Karpas-422 (cell line): ENCODE data around the gene ZNF768. TPM values are rescaled to one million over a fixed set of nuclear protein-coding genes. Genes with fewer than 3 reads are reported as not detected.
A peak's percentile ranks its signal among the peaks of the same experiment; 100 is the strongest.
"Not testable (repeated sequence)": the region's sequence is repeated elsewhere in the genome, so short reads cannot be mapped to it uniquely, and the experiment has no call there.

Experiments used
- DNase-seq: peaks from one replicate; pipeline ENCODE4 v3.0.0-alpha.2; 2015
- H2AFZ ChIP-seq: fragments of 200-600 bp; sonication (generic); 2 replicates; pipeline ENCODE4 v1.6.1; 2014; ENCODE audit warnings: antibody characterized with exemption, low read length, mixed read lengths
- H3K27ac ChIP-seq: fragments of 200-600 bp; sonication (generic); 2 replicates; pipeline ENCODE4 v1.5.1; 2014; ENCODE audit warnings: mild to moderate bottlenecking, low read length, moderate library complexity
- H3K27me3 ChIP-seq: fragments of 200-600 bp; sonication (generic); 2 replicates; pipeline ENCODE4 v1.6.1; 2014; ENCODE audit warnings: low read length, mixed read lengths
- H3K36me3 ChIP-seq: fragments of 200-600 bp; sonication (generic); 2 replicates; pipeline ENCODE4 v1.6.1; 2014; ENCODE audit warnings: low read length, mixed read lengths; ENCODE audit not compliant: insufficient read depth
- H3K4me1 ChIP-seq: fragments of 200-600 bp; sonication (generic); 2 replicates; pipeline ENCODE4 v1.6.1; 2014; ENCODE audit warnings: mild to moderate bottlenecking, low read length, mixed read lengths
- H3K4me2 ChIP-seq: fragments of 200-600 bp; sonication (generic); 2 replicates; pipeline ENCODE4 v1.6.1; 2014; ENCODE audit warnings: low read length, low read depth, mild to moderate bottlenecking; ENCODE audit not compliant: poor library complexity, severe bottlenecking
- H3K4me3 ChIP-seq: fragments of 200-600 bp; sonication (generic); 2 replicates; pipeline ENCODE4 v1.5.1; 2014; ENCODE audit warnings: mild to moderate bottlenecking, antibody characterized with exemption, low read length, mixed read lengths
- H3K79me2 ChIP-seq: fragments of 200-600 bp; sonication (generic); 2 replicates; pipeline ENCODE4 v1.6.1; 2014; ENCODE audit warnings: mild to moderate bottlenecking, low read length, mixed read lengths
- H3K9ac ChIP-seq: fragments of 200-600 bp; sonication (generic); 2 replicates; pipeline ENCODE4 v1.6.0; 2014; ENCODE audit warnings: low read length
- H3K9me2 ChIP-seq: fragments of 200-600 bp; sonication (generic), shearing (Covaris generic); replicated peaks from 2 replicates; pipeline ENCODE4 v1.6.0; 2014; ENCODE audit warnings: mild to moderate bottlenecking, low read length, moderate library complexity; ENCODE audit not compliant: insufficient read depth
- H3K9me3 ChIP-seq: fragments of 300-700, 200-600 bp; sonication (generic); 2 replicates; pipeline ENCODE4 v1.6.1; 2014; ENCODE audit warnings: low read length, mixed read lengths
- H4K20me1 ChIP-seq: fragments of 200-600 bp; sonication (generic); 2 replicates; pipeline ENCODE4 v1.6.1; 2014; ENCODE audit warnings: mild to moderate bottlenecking, antibody characterized with exemption, low read length, low read depth; ENCODE audit not compliant: insufficient read depth
- total RNA-seq: library from RNA; depleted of rRNA; stranded (reverse); fragments of >200 nt; shearing (Covaris generic); gene quantifications from 2 replicates; pipeline ENCODE4 v1.2.3, GENCODE V29; 2014; ENCODE audit warnings: low replicate concordance

ZNF768 gene
- total RNA-seq, 1 experiment from 2014 or later = 59.4 TPM

DNA sequence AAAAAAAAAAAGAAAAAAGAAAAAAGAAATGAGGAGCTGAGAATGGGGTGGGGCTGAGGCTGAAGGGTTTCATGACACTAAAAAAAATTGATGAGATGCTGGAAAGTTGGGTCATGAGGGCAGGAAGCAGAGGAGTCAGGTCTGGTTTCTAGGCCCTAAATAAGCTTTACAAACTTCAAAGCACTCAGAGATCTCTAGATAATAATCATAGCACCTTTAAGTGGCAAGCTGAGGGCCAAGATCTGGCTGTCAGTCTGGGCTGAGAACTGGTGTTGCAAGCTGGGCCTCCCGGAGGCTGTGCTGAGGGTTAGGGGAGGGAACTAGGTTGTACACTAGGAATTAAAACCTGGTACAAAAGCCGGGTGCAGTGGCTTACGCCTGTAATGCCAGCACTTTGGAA is 25.4 kb upstream of the ZNF768 start:
- H3K9me2 ChIP-seq = no peaks in the 10 kb centered on the region
- peaks cover 5% of the 10 kb centered on the region for H3K79me2 ChIP-seq
- H3K9ac ChIP-seq = no peak overlapping the region
- H3K27me3 ChIP-seq = no peaks in the 10 kb centered on the region
- H3K9me3 ChIP-seq = no peaks in the 10 kb centered on the region
- H3K4me2 ChIP-seq = no peak overlapping the region
- H3K36me3 ChIP-seq = peaks cover 5% of the 10 kb centered on the region; the same call in 1 of the 2 replicates
- no peak overlapping the region for H3K4me3 ChIP-seq
- no peak overlapping the region for H3K27ac ChIP-seq
- H3K4me1 ChIP-seq = no peaks in the 10 kb centered on the region
- no peak overlapping the region for H2AFZ ChIP-seq
- no peak for DNase-seq
- H4K20me1 ChIP-seq = no peaks in the 10 kb centered on the region

DNA sequence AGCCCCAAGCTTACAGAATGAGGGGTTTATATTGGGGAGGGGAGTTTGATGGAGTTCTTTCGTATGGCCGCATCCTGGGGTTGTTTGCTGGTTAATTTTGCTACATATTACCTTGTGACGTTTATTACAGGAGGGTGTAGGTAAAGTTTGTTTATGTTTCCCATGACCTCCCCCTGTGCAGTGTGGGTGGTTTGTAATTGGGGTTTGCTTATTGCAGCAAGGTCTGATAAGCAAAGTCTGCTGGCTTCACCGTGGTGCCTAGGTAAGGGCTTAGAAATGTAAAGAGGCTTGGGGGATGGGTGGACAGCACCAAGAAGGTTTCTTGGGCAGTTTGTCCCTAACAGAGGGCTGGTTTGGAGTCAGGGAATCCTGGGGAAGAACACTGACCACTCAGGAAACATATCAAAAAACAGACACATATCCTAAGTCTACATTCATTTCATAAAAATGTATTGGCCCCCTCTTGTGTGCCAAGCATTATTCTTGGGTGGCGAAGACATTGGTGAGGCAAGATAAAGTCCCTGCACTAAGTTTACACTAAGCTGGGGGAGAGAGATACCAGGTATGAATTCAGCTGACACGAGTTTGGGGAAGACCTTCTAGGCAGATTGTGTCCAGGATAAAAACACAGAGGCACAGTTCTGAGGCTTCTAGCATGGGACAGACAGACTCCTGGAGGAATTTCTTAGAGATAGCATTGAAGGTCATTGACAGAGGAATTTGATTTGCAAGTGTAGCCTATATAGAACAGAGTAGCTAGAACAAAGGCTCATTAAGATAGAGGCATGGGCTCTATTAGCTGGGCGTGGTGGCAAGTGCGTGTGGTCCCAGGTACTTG is 22.3 kb upstream of the ZNF768 start:
- no peak overlapping the region for H3K27ac ChIP-seq
- no peak overlapping the region for H3K4me3 ChIP-seq
- H4K20me1 ChIP-seq = no peaks in the 10 kb centered on the region
- H3K4me1 ChIP-seq = no peaks in the 10 kb centered on the region
- H2AFZ ChIP-seq = no peak overlapping the region
- H3K4me2 ChIP-seq = no peak overlapping the region
- H3K27me3 ChIP-seq = no peaks in the 10 kb centered on the region
- H3K36me3 ChIP-seq = peaks cover 2% of the 10 kb centered on the region; the same call in 1 of the 2 replicates
- no peak overlapping the region for H3K9ac ChIP-seq
- H3K79me2 ChIP-seq = no peaks in the 10 kb centered on the region
- H3K9me2 ChIP-seq = no peaks in the 10 kb centered on the region
- DNase-seq = no peak
- H3K9me3 ChIP-seq = no peaks in the 10 kb centered on the region

DNA sequence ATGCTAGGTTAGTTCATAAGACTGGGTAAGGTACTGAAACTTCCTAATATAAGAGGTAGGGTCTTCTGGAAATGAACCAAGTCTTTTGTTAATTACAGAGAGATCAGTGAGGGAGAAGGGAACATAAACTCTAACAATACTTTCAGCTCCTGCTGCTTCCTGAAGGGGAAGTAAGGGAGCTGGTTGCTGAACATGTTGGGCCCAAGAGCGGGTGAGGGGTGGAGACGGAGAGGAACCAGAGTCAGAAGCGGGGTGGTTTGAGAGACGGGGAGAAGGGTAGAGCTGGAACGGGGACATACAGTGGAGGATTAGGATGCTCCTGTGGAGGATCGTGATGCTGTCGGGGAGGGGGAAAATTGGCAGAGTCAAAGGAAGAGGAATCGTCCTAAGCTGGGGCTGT is 19.7 kb upstream of the ZNF768 start:
- H3K9ac ChIP-seq = no peak overlapping the region
- DNase-seq = no peak
- no peaks in the 10 kb centered on the region for H3K79me2 ChIP-seq

DNA sequence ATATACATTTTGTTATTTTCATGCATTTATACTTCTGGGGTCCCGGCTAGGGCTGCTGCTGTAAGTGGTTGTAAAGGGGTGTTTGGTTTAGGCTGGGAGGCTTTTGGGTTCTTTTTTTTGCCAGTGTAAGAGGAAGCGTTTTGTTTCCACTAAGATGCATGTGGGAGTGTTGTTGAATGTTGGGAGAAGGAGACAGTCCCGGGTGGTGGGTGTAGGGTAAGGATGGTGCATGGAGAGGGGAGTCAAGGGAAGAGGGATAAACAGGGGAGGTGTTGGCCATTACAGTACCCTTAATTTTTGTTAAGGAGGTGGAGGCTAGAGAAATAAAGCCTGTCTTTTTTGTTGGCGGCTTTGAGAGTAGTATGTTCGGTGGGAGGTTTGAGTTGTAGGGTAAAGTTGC is 16.7 kb upstream of the ZNF768 start:
- no peak overlapping the region for H2AFZ ChIP-seq
- no peaks in the 10 kb centered on the region for H3K79me2 ChIP-seq
- H3K4me2 ChIP-seq = no peak overlapping the region
- no peaks in the 10 kb centered on the region for H3K36me3 ChIP-seq
- no peak overlapping the region for H3K4me3 ChIP-seq
- peaks cover 22% of the 10 kb centered on the region for H3K4me1 ChIP-seq
- H3K9ac ChIP-seq = no peak overlapping the region
- H3K27ac ChIP-seq = no peak overlapping the region
- no peaks in the 10 kb centered on the region for H4K20me1 ChIP-seq
- H3K27me3 ChIP-seq = no peaks in the 10 kb centered on the region
- H3K9me2 ChIP-seq = no peaks in the 10 kb centered on the region
- DNase-seq = no peak
- H3K9me3 ChIP-seq = no peaks in the 10 kb centered on the region

More for the DNA sequence above, 19.7 kb upstream of the ZNF768 start:
- Histone ChIP-seq H3K9me2 (no peaks in the 10 kb centered on the region), H3K9me3 (no peaks in the 10 kb centered on the region), H2AFZ (no peak overlapping the region), H3K27ac (no peak overlapping the region), H3K4me1 (no peaks in the 10 kb centered on the region), H3K27me3 (no peaks in the 10 kb centered on the region), H3K4me2 (no peak overlapping the region), H3K36me3 (no peaks in the 10 kb centered on the region), H3K4me3 (no peak overlapping the region), H4K20me1 (no peaks in the 10 kb centered on the region)

DNA sequence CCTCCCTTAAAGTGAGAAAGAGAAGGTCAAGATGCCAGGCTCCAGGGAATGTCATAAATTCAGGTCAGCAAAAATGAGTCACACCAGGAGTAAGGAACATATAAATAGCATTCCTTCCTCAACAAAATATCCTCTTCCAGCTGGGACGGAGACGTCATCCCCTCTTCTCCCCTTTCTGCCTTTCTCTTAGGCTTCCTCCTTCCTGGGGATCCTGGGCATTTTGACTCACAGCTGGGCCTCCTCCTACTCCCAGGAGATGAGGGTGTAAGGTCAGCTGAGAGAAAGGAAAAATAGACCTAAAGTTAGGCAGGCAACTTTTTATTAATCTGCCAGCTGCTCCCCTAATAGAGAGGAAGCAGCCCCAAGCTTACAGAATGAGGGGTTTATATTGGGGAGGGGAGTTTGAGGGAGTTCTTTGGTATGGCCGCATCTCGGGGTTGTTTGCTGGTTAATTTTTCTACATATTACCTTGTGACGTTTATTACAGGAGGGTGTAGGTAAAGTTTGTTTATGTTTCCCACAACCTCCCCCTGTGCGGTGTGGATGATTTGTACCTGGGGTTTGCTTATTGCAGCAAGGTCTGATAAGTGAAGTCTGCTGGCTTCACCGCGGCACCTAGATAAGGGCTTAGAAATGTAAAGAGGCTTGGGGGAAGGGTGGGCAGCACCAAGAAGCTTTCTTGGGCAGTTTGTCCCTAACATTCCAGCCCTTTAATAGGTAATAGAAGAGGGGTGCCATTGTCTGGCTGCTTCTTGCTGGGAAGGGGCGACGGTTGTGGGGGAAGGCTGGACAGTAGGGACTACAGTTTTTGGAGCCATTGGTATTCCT is 15.3 kb upstream of the ZNF768 start:
- no peak overlapping the region for H3K9ac ChIP-seq
- H3K36me3 ChIP-seq = no peaks in the 10 kb centered on the region
- H3K4me3 ChIP-seq = no peak overlapping the region
- H4K20me1 ChIP-seq = no peaks in the 10 kb centered on the region
- no peak overlapping the region for H2AFZ ChIP-seq
- H3K4me1 ChIP-seq = peaks cover 27% of the 10 kb centered on the region
- no peaks in the 10 kb centered on the region for H3K79me2 ChIP-seq
- no peaks in the 10 kb centered on the region for H3K9me3 ChIP-seq
- H3K27me3 ChIP-seq = no peaks in the 10 kb centered on the region
- H3K9me2 ChIP-seq = no peaks in the 10 kb centered on the region
- H3K27ac ChIP-seq = no peak overlapping the region
- H3K4me2 ChIP-seq = no peak overlapping the region
- no peak for DNase-seq

DNA sequence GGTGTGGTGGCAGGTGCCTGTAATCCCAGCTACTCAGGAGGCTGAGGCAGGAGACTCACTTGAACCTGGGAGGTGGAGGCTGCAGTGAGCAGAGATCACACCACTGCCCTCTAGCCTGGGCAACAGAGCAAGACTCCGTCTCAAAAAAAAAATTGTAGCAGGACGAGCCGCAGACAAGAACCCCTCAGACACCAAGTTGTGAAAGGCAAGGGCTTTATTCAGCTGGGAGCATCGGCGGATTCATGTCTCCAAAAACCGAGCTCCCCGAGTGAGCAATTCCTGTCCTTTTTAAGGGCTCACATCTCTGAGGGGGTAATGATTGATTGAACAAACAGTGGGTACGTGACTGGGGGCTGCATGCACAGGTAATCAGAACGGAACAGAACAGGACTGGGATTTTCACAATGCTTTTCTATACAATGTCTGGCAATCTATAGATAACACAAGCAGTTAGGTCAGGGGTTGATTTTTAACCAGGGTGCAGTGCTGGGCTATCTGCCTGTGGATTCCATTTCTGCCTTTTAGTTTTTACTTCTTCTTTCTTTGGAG is 14.6 kb upstream of the ZNF768 start:
- not testable (repeated sequence) for H2AFZ ChIP-seq, H3K9me3 ChIP-seq, H3K79me2 ChIP-seq, H3K36me3 ChIP-seq, H3K27me3 ChIP-seq, H3K27ac ChIP-seq, H3K9ac ChIP-seq, H3K4me3 ChIP-seq, H3K4me2 ChIP-seq, H3K9me2 ChIP-seq, H4K20me1 ChIP-seq, DNase-seq
- peaks cover 34% of the 10 kb centered on the region for H3K4me1 ChIP-seq

DNA sequence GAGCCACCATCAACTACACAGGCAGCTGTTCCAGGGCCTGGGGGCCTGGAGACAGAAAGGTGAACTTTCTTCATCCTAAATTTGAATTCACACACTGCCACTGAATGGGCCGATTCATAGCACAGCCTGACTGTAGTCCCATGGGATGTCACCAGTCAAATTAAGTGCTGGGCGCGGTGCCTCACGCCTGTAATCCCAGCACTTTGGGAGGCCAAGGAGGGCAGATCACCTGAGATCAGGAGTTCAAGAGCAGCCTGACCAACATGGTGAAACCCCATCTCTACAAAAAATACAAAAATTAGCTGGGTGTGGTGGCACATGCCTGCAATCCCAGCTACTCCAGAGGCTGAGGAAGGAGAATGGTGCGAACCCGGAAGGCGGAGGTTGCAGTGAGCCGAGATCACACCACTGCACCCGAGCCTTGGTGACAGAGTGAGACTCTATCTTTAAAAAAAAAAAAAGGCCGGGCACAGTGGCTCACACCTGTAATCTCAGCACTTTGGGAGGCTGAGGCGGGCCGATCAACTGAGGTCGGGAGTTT is 13.7 kb upstream of the ZNF768 start:
- H3K27me3 ChIP-seq, H3K9me2 ChIP-seq, H2AFZ ChIP-seq, H3K36me3 ChIP-seq, H3K9me3 ChIP-seq, H4K20me1 ChIP-seq: not testable (repeated sequence)
- peak; percentile 84 for DNase-seq
- H3K79me2 ChIP-seq = peaks cover 13% of the 10 kb centered on the region
- H3K9ac ChIP-seq = peak overlapping the region; percentile 51
- peaks cover 43% of the 10 kb centered on the region for H3K4me1 ChIP-seq
- H3K27ac ChIP-seq = peak overlapping the region; percentile 53
- peak overlapping the region; percentile 68 for H3K4me2 ChIP-seq
- H3K4me3 ChIP-seq = peak overlapping the region; percentile 38; the same call in 1 of the 2 replicates
